Panc1 (cell line): Measurements from ENCODE around the gene CDY1. TPM values are rescaled to one million over a fixed set of nuclear protein-coding genes. Genes with fewer than 3 reads are reported as not detected.
"Not testable (repeated sequence)": the region's sequence is repeated elsewhere in the genome, so short reads cannot be mapped to it uniquely, and the experiment has no call there.

Experiments
- ATAC-seq: fragments of 200-7000 bp; cut with Tn5 transposase; 2 replicates; pipeline ENCODE4 v1.9.1; 2020; ENCODE audit warnings: mild to moderate bottlenecking, moderate library complexity
- Bru-seq: library from RNA; stranded (reverse); fragments of 400-500 nt; gene quantifications from one replicate; lab custom pipeline; 2021; lab: Mats Ljungman, UMichigan
- BruChase-seq, 2 experiments: library from RNA; stranded (reverse); fragments of 400-500 nt; gene quantifications; one replicate each; lab custom pipeline; 2021; lab: Mats Ljungman, UMichigan
- BruUV-seq: library from RNA; stranded (reverse); fragments of 400-500 nt; replicated peaks from 2 replicates; lab custom pipeline; 2021; lab: Mats Ljungman, UMichigan
- CTCF ChIA-PET: fragments of 300-600 bp; sonication (Branson Sonifier 250); formaldehyde crosslinking; loops from one replicate; lab custom pipeline; 2022; ENCODE audit warnings: antibody characterized with exemption; lab: Charles Lee
- POLR2A ChIA-PET: fragments of 300-600 bp; sonication (Branson Sonifier 250); formaldehyde crosslinking; loops from one replicate; lab custom pipeline; 2022; ENCODE audit warnings: antibody characterized with exemption; lab: Charles Lee
- DNase-seq: peaks from one replicate; pipeline ENCODE4 v3.0.0-alpha.2; 2010; ENCODE audit warnings: low read depth, low spot score
- H3K27ac ChIP-seq: 2 replicates; pipeline ENCODE4 v1.5.1; 2011; ENCODE audit warnings: mild to moderate bottlenecking, low read length, inconsistent platforms
- H3K27me3 ChIP-seq: fragments of 200-500 bp; sonication (Bioruptor generic); 2 replicates; pipeline ENCODE4 v1.6.0; 2014; ENCODE audit warnings: low read length, inconsistent platforms; ENCODE audit not compliant: control insufficient read depth, insufficient read depth
- H3K36me3 ChIP-seq: fragments of 200-500 bp; sonication (Bioruptor generic); 2 replicates; pipeline ENCODE4 v1.5.1; 2014; ENCODE audit warnings: inconsistent platforms, mild to moderate bottlenecking, low read length, moderate library complexity; ENCODE audit not compliant: control insufficient read depth, insufficient read depth
- H3K4me1 ChIP-seq: 2 replicates; pipeline ENCODE4 v1.5.1; 2011; ENCODE audit warnings: inconsistent platforms, mild to moderate bottlenecking, low read length, moderate library complexity; ENCODE audit not compliant: control insufficient read depth, insufficient read depth
- H3K4me3 ChIP-seq, 2 experiments: 2 replicates each; pipeline ENCODE4 v1.5.1; 2011 to 2012; ENCODE audit warnings: low read depth in 2 of 2, low read length in 2 of 2, mild to moderate bottlenecking in 2 of 2, inconsistent platforms in 1 of 2, moderate library complexity in 1 of 2
- H3K9me3 ChIP-seq: fragments of 200-500 bp; sonication (Bioruptor generic); 2 replicates; pipeline ENCODE4 v1.5.1; 2014; ENCODE audit warnings: low read depth, mild to moderate bottlenecking, inconsistent platforms, low read length, moderate library complexity; ENCODE audit not compliant: control insufficient read depth, insufficient read depth
- in situ Hi-C: cut with HindIII; loops from 2 replicates; pipeline ENCODE4 v1.10.0; 2016; ENCODE audit warnings: low sequenced_read_pairs, low pct_unique_long_range_greater_than_20kb
- intact Hi-C: fragments of 100-400 bp; cut with micrococcal nuclease; formaldehyde crosslinking; loops from one replicate; pipeline ENCODE4 v1.10.0; 2022; ENCODE audit not compliant: unreplicated experiment
- long read RNA-seq: library from polyadenylated mRNA; unstranded; transcript quantifications from one replicate; pipeline ENCODE4 v2.0.0, GENCODE V29; 2021; ENCODE audit not compliant: unreplicated experiment
- polyA plus RNA-seq: library from polyadenylated mRNA; unstranded; fragments of >200 nt; gene quantifications from one replicate; pipeline ENCODE4 v1.2.1, GENCODE V29; 2012; ENCODE audit warnings: missing spikeins; ENCODE audit not compliant: insufficient read length
- total RNA-seq: library from RNA; stranded (reverse); gene quantifications from one replicate; pipeline ENCODE4 v1.2.1, GENCODE V29; 2021; ENCODE audit not compliant: unreplicated experiment

Gene CDY1, protein sequence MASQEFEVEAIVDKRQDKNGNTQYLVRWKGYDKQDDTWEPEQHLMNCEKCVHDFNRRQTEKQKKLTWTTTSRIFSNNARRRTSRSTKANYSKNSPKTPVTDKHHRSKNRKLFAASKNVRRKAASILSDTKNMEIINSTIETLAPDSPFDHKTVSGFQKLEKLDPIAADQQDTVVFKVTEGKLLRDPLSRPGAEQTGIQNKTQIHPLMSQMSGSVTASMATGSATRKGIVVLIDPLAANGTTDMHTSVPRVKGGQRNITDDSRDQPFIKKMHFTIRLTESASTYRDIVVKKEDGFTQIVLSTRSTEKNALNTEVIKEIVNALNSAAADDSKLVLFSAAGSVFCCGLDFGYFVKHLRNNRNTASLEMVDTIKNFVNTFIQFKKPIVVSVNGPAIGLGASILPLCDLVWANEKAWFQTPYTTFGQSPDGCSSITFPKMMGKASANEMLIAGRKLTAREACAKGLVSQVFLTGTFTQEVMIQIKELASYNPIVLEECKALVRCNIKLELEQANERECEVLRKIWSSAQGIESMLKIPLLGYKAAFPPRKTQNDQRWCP
- not detected for total RNA-seq
- polyA plus RNA-seq: not detected
- not detected for Bru-seq, nascent RNA
- not detected for BruChase-seq, experiment 1, labeled RNA remaining after a 2-hour chase
- BruChase-seq, experiment 2, labeled RNA remaining after a 6-hour chase: not detected
- long read RNA-seq: 0 reads

DNA sequence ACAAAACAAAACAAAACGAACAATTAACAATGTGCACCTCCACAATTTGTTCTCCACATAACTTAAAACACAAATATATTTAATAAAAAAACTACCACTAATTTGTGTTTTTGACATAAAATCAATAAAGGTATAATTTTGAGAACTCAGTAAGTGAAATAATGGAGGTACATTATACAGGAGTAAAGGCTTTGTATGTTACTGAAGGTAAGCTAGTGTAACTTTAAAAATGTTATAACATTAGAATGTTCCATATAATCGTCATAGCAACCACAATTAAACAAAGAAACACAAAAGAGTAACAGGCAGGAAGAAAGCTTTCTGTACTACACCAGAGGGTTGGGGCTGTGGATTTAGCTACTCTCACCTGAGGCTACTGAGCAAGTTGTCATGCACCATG, at the start of gene CDY1:
TSS of gene CDY1 (plus strand) at position 301 of the 400 bp plus-strand sequence. CDS start 326 bp downstream, outside the sequence.
- H3K4me3 ChIP-seq, H3K9me3 ChIP-seq, DNase-seq, ATAC-seq, in situ Hi-C loops, intact Hi-C loops, BruUV-seq, H3K36me3 ChIP-seq, H3K27me3 ChIP-seq, H3K4me1 ChIP-seq, POLR2A ChIA-PET, CTCF ChIA-PET, H3K27ac ChIP-seq: not testable (repeated sequence)

DNA sequence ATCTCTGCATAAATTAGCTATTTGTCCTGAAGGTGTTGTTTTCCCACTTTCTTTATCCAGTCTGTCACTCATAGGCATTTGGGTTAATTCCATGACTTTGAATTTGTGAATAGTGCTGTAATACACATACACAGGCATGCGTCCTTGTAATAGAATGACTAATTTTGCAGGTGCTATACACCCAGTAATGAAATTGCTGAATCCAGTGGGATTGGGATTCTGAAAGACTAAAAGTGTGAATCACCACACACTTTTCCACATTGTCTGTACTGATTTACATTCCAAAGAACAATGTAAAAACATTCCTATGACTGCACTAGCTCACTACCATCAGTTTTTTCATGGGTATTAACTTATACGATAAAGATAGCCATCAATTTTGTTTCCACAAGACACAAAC, 28.6 kb upstream of the CDY1 start:
- intact Hi-C loops, H3K4me3 ChIP-seq, ATAC-seq, H3K27ac ChIP-seq, POLR2A ChIA-PET, CTCF ChIA-PET, in situ Hi-C loops, H3K4me1 ChIP-seq, DNase-seq, BruUV-seq, H3K36me3 ChIP-seq, H3K27me3 ChIP-seq, H3K9me3 ChIP-seq: not testable (repeated sequence)

DNA sequence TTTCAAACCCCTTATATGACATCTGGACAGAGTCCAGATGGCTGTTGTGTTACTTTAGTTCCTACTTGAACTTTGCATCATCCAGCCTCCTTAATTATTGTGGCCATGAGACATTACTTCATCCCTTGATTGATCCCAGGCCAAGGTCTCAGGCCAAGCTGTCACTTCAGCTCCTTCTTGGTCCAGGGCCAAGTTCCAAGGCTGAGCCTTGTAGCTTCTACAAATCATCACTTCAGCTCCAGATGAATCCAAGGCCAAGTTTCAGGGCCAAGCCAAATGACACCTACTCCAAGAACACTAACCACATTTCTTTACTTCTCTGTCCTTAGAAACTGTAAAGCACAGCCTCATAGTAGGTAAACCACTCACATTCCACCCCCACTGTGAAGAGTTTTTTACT, 1.7 kb upstream of the CDY1 start:
- H3K36me3 ChIP-seq, H3K4me1 ChIP-seq, H3K27me3 ChIP-seq, ATAC-seq, H3K27ac ChIP-seq, intact Hi-C loops, CTCF ChIA-PET, POLR2A ChIA-PET, BruUV-seq, DNase-seq, H3K4me3 ChIP-seq, H3K9me3 ChIP-seq, in situ Hi-C loops: not testable (repeated sequence)

DNA sequence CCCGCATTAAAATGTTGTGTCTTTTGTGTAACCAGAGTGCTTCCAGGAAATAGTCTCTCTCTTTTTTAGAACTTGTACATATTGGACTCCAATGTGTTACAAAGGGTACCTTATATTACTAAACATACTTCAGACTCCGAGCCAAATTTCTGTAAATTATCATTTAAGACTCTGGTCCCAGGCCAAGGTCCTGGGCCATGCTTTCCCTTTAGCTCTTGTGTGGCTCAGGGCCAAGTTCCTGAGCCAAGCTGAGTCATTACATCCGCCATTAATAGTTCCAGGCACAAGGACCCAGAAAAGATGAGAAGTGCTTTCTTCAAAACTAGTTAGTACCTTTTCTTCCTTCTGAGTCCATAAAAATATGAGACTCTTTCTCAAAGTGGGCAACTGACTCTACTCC, 4.6 kb downstream of the CDY1 start:
- H3K36me3 ChIP-seq, ATAC-seq, H3K27me3 ChIP-seq, DNase-seq, intact Hi-C loops, H3K4me1 ChIP-seq, in situ Hi-C loops, H3K27ac ChIP-seq, CTCF ChIA-PET, H3K9me3 ChIP-seq, POLR2A ChIA-PET, H3K4me3 ChIP-seq, BruUV-seq: not testable (repeated sequence)

DNA sequence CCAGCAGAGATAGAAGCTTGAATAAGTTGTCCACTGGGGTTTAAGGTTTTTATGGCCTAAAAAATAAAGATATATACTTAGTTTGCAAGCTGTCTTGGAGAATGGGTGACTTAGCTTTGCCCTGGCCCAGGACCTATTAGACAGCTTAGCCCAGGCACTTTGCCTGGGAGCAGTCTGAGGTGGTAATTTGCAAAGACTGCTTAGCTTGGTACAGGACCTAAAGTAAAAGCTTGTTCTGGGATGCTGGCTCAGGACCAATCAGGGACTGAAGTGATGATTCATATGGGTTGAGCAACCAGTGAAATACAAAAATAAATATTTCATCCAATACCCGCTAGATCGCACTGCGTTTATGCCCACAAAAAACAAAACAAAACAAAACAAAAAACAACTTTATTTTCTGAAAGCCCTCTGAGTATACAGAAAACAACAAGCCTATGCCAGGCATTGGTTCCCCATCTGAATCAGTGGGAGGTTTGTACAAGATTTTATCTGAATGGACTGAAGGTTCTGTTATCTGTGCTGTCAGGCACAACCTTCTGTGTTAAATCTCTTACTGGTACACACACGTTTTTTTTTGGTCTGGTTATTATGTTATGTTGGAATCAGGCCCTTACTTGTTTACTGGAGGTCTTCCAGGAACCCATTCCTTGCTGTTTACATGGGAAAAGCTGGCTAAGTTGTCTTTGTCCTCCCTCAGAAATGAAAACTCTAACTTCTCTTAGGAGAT, 8.6 kb downstream of the CDY1 start:
- H3K9me3 ChIP-seq, POLR2A ChIA-PET, H3K4me3 ChIP-seq, in situ Hi-C loops, H3K36me3 ChIP-seq, H3K27ac ChIP-seq, intact Hi-C loops, H3K27me3 ChIP-seq, ATAC-seq, H3K4me1 ChIP-seq, CTCF ChIA-PET, BruUV-seq, DNase-seq: not testable (repeated sequence)

DNA sequence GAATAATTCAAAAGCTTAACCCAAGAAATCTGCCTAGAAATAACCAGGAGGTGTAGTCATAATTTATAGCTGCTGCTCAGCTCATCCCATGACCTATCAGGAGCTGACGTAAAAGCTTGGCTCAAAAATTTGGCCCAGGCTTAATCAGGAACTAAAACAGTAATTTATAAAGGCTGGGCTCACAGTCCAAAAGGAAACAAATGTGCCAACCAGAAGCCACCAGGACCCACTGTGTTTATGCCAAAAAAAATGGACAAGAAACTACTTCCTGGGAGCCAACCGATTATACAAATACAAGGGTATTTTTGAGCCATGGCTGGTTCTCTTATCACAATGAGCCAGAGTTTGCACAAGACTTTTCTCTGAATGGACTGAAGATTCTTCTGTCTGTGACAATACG, 17.9 kb downstream of the CDY1 start:
- in situ Hi-C loops, BruUV-seq, ATAC-seq, CTCF ChIA-PET, DNase-seq, H3K4me3 ChIP-seq, H3K27ac ChIP-seq, H3K36me3 ChIP-seq, H3K4me1 ChIP-seq, POLR2A ChIA-PET, H3K9me3 ChIP-seq, H3K27me3 ChIP-seq, intact Hi-C loops: not testable (repeated sequence)
